GM19240 (cell line): ENCODE data around the gene ALG12.
A peak's percentile ranks its signal among the peaks of the same experiment; 100 is the strongest.

ENCODE experiments used
- DNase-seq: peaks from one replicate; pipeline ENCODE4 v3.0.0; 2011; ENCODE audit warnings: low spot score; ENCODE audit not compliant: insufficient read length

Gene ALG12

DNA sequence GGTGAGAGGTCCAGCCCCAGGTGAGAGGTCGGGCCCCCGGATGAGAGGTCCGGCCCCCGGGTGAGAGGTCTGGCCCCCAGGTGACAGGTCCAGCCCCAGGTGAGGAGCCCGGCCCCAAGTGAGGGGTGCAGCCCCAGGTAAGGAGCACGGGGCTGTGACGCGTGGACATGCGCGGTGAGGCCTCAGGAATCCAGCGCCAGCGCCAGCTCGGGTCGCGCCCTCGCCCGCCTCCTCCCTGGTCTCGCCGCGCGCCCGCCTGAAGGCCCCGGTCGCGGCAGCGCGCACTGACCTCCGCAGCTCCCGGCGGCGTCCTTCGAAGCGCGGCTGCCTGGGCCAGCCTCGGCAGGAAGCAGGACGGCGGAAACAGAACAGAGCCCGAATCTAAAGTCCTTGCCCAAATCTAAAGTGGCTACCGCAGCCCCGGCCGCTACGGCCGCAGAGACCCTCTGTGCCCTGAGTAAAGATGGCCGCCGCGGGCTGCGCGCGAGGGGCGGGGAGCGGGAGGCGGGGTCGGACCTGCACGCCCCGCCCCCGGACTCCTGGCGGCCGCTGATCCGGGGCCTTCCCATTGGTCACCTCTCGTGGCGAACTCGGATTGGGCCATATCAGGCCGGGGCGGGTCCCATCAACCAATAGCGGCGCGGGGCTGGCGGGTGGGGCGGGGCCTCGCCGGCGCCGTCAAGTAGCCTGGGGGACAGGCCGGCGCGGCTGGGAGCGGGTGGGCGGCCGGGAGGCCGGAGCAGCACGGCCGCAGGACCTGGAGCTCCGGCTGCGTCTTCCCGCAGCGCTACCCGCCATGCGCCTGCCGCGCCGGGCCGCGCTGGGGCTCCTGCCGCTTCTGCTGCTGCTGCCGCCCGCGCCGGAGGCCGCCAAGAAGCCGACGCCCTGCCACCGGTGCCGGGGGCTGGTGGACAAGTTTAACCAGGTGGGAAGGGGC is at the start of gene ALG12, which contains the start of gene CRELD2:
ALG12 (minus strand) TSS at position 465 of the 937 bp plus-strand sequence. CDS start 4,673 bp downstream, outside the sequence.
CRELD2 (plus strand) TSS at position 661 of the 937 bp plus-strand sequence; CDS start at position 797, 136 bp downstream.
- peak; percentile 98 for DNase-seq

- no peak for DNase-seq
Measured at GRCh38 chr22:49967706-49968208, 49.5 kb upstream of the ALG12 start.

DNA sequence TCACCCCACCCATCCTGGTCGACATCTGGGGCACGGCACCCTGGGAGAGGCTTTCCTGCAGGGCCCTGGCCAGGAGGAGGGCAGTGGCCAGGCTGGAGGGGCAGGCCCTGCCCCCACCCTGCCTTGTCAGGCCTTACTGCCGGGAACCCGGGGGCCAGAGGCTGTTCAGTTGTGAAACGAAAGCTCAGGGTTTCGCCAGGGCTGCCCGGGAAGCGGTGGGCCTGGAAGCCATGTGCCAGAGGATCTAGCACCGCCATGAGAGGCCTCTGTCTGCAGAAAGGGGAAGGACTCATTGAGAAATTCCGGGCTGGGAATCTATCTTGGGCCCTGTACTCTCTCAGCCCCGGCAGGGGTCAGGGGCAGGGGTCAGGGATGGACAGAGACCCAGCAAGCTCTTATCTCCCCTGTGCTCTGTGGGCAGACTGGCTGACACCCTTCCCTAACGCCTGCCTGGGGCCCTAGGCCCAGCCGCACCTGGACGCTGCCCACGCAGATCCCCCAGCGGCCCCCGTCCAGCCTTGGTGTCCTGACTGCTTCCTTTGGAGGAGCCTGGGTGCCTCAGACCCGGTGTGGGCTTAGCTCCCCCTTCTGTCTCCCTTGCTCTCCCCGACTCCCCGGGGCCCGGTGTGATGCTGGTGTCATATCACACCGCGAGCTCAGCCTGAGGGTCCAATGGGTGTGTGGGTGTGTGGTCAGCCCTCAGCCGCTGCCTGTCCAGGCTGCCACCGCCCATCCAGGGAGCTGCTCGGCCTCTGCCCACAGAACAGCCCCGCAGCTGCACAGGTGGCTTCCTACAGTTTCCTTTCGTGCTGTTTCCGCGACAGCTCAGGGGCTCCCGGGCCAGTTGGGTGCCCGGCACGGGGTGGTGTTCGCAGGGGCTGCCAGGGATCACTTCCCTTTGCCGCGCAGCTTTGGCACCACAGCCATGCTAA is 48.8 kb upstream of the ALG12 start:
- no peak for DNase-seq

- DNase-seq: no peak
Measured at GRCh38 chr22:49966041-49966773, 48.0 kb upstream of the ALG12 start.

DNA sequence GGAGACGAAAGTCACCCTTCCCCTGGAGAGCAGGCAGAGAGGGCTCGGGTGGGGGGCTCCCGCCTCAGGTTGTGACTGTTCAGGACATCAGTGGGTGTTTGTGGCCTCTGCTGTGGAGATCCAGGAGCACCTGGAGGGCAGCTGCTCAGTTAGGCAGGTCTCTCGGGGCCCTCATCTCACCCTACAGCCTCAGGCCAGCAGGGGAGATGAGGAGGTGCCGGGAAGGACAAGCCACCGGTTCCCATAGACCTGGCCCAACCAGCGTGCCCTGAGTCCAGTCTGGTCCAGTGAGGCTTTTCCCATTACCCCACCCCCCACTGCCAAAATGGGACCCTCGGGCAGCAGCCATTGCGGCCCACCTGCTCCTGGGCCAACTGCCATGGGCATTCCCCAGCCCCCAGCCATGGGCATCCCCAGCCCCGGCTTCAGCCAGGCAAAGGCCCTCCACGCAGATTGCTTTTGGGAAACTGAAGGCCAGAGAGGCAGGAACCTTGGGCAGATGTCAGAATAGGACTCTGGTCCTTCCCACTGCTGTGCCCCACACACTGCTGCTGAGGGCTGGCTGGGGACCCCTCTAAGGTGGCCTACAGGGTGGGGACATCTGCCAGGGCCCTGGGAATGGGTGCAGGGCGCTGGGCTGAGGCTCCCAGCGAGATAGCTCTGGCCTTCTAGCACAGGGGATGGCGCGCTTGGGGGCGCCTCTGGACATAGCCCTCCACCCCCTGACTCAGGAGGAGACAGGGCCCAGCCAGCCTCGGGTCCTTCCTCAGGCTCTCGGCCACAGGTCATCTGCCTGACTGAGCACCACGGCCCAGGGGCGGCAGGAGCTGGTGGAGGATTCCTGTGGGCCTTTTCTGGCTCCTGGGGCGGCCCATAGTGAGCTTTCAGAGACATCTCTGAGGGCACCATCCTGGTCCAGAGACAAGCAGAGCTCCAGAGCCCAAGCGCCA is 47.1 kb upstream of the ALG12 start:
- no peak for DNase-seq

DNA sequence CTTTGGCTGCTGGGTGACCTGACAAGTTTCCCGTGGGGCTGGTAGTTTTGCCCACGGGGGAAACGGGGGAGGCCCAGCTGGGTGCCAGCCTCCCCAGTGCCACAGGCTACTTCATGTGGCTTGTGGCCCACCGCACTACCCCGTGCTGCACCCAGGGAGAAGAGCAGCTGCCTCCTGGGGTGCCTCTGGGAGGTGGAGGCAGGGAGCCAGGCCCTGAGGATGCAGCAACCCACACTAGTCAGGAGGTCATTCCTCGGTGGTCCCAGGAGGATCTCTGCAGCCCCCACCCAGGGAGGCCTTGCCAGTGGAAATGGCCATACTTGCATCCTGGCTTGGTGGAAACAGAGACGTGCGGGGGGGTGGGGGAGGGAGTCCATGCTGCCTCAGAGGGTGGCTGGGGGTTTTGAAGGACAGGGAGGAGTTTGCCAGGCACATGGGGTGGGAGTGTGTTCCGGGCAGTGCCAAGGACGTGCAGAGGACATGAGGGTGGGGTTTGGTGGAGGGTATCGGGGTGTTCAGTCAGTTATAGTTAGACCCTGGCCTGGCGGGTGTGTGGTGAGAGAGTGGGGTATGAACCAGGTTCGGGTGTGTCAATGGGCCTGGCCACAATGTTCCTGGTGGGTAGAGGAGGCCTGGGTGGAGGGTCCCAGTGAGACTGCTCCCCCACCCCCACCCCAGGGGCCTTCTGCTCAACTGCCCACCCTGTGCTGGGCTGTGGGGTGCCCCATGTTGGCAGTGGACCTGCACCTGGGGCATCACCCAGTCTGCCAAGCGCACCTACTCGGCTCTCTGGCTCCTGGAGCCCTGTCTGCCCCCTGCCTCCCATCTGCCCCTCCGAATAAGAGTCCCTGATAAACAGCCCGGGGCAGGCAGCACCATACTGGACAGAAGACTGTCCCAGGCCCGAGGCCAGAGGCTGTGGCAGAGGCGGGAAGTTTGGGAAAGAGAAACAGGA is 46.2 kb upstream of the ALG12 start:
- DNase-seq: no peak

DNA sequence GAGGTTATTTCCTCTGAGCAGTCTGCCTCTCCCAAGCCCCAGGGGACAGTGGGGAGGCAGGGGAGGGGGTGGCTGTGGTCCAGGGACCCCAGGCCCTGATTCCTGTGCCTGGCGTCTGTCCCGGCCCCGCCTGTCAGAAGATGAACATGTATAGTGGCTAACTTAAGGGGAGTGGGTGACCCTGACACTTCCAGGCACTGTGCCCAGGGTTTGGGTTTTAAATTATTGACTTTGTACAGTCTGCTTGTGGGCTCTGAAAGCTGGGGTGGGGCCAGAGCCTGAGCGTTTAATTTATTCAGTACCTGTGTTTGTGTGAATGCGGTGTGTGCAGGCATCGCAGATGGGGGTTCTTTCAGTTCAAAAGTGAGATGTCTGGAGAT is 45.4 kb upstream of the ALG12 start:
- DNase-seq: no peak

GRCh38 chr22:49962751-49963646 is 44.8 kb upstream of the ALG12 start:
- DNase-seq: no peak

DNA sequence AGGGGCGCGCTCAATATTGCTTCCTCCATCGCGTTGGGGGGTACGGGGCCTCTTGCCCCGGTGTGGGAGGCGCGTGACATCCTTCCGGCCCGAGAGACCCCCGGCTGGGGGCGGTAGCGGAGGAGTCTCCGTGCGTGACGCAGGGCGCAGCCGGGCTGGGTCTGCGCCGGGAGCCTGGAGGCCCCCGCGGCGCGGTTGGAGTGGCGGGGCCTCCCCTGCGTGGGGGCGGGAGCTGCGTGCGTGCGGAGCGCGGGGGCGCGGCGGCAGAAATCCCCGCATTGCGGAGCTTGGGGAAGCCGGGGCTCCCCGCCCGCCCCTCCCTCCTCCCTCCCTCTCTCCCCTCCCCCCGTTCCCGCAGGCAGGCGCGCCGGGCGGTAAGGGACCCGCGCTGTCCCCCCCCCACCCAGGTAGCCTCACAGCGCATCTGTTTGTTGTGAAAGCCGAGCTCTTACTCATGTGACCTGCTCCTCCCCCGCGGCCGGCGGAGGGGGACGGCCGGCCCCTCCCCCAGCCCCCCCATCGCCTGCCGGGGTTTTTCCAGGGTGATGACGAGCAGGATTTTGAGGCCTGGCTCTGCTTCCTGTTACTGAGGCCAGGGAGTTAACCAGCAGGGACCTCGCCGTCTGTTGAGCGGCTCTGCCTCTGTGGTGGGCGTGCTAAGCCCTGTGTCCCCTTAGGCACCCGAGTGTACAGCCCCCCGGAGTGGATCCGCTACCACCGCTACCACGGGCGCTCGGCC is 43.9 kb upstream of the ALG12 start:
- DNase-seq: peak; percentile 58

GRCh38 chr22:49961601-49962011 is 43.4 kb upstream of the ALG12 start:
- DNase-seq: no peak

- DNase-seq: no peak
Measured at GRCh38 chr22:49961005-49961600, 42.9 kb upstream of the ALG12 start.

DNA sequence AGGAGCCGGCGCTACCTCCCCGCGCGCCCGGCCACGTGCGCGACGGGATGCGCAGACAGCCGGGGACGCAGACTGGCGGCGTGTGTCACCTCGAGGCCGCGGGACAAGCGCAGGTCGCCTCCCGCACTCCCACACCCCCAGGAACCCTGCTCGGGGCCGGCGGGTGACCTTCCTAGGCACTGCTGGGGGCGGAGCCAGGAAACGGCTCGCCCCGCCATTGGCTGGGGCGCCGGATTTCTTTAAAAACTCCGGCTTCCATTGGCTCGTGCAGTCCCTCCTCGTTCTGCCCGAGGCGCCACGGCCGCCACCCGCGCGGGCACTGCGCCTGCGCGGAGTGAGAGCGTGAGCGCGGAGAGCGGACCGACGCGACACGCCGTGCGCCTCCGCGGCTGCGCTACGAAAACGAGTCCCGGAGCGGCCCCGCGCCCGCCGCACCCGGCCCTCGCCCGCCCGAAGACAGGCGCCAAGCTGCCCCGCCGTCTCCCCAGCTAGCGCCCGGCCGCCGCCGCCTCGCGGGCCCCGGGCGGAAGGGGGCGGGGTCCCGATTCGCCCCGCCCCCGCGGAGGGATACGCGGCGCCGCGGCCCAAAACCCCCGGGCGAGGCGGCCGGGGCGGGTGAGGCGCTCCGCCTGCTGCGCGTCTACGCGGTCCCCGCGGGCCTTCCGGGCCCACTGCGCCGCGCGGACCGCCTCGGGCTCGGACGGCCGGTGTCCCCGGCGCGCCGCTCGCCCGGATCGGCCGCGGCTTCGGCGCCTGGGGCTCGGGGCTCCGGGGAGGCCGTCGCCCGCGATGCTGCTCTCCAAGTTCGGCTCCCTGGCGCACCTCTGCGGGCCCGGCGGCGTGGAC is 42.1 kb upstream of the ALG12 start, which contains the start of gene PIM3:
PIM3 (plus strand) TSS at position 614 of the 846 bp plus-strand sequence; CDS start at position 790, 176 bp downstream.
- DNase-seq: peak; percentile 100

DNA sequence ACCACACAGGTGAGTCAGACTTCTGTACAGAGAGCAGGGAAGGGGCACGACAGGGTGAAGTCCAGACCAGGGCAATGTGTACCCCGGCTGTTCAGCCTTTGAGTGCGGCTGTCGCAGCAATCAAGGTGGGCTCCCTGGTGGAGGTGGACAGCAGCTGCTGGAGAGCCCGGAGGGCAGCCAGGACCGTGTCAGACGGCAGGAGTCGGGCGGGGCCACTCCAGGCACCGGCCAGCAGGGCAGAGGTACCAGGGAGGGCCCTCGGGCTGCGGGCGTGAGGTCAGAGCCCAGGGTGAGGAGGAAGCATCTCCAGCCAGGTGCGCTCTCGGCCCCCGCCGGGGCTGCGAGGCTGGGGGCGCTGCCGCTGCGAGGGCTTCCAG is 41.5 kb upstream of the ALG12 start:
- no peak for DNase-seq

GRCh38 chr22:49958931-49959781 is 40.9 kb upstream of the ALG12 start:
- no peak for DNase-seq
